IMR-90 (cell line): ENCODE measurements around the gene TEX52. TPM values are rescaled to one million over a fixed set of nuclear protein-coding genes. Genes with fewer than 3 reads are reported as not detected.

Experiments used
- ATAC-seq: fragments of 200-7000 bp; cut with Tn5 transposase; 2 replicates; pipeline ENCODE4 v1.9.1; 2020; ENCODE audit warnings: low read depth, mild to moderate bottlenecking, moderate library complexity
- BruUV-seq: library from RNA; stranded (reverse); fragments of 400-500 nt; replicated peaks from 2 replicates; lab custom pipeline; 2021; lab: Mats Ljungman, UMichigan
- CTCF ChIA-PET: fragments of 300-600 bp; formaldehyde crosslinking; extraction: SDS; loops from one replicate; lab custom pipeline; 2021; ENCODE audit warnings: antibody characterized with exemption; lab: Yijun Ruan, JAX
- POLR2A ChIA-PET: fragments of 300-600 bp; sonication (Branson Sonifier 250); formaldehyde crosslinking; loops from one replicate; lab custom pipeline; 2022; ENCODE audit warnings: antibody characterized with exemption; ENCODE audit not compliant: unreplicated experiment; lab: Charles Lee
- DNase-seq: peaks from one replicate; pipeline ENCODE4 v3.0.0; 2013
- H2AFZ ChIP-seq: replicated peaks from 2 replicates; pipeline ENCODE3; 2013; ENCODE audit warnings: low read length, mild to moderate bottlenecking; ENCODE audit not compliant: poor library complexity
- H2AK5ac ChIP-seq: 2 replicates; pipeline ENCODE4 v1.6.1; 2013; ENCODE audit warnings: low read depth, low read length, inconsistent platforms
- H2AK9ac ChIP-seq: replicated peaks from 2 replicates; pipeline ENCODE3; 2013; ENCODE audit warnings: mild to moderate bottlenecking, low read depth, low read length, moderate library complexity; ENCODE audit not compliant: poor library complexity
- H2BK120ac ChIP-seq: 2 replicates; pipeline ENCODE4 v1.6.1; 2013; ENCODE audit warnings: low read depth, low read length, inconsistent platforms
- H2BK15ac ChIP-seq: 3 replicates; pipeline ENCODE4 v1.6.1; 2013; ENCODE audit warnings: low read depth, low read length, inconsistent platforms
- H2BK20ac ChIP-seq: 2 replicates; pipeline ENCODE4 v1.6.1; 2013; ENCODE audit warnings: low read depth, mild to moderate bottlenecking, inconsistent platforms, low read length, moderate library complexity
- H2BK5ac ChIP-seq: 2 replicates; pipeline ENCODE4 v1.6.1; 2013; ENCODE audit warnings: mild to moderate bottlenecking, low read depth, low read length, inconsistent platforms; ENCODE audit not compliant: poor library complexity, severe bottlenecking
- H3K14ac ChIP-seq: replicated peaks from 2 replicates; pipeline ENCODE4 v1.6.1; 2013; ENCODE audit warnings: low read depth, low read length, inconsistent platforms
- H3K18ac ChIP-seq: 2 replicates; pipeline ENCODE4 v1.6.1; 2013; ENCODE audit warnings: low read depth, low read length, control low read depth
- H3K23ac ChIP-seq: 2 replicates; pipeline ENCODE4 v1.6.1; 2013; ENCODE audit warnings: low read depth, low read length, inconsistent platforms
- H3K27ac ChIP-seq: 2 replicates; pipeline ENCODE4 v1.5.1; 2013; ENCODE audit warnings: mild to moderate bottlenecking, control low read depth, low read length; ENCODE audit not compliant: insufficient read depth
- H3K27me3 ChIP-seq: 2 replicates; pipeline ENCODE4 v1.6.1; 2013; ENCODE audit warnings: low read length; ENCODE audit not compliant: control insufficient read depth, insufficient read depth
- H3K36me3 ChIP-seq: 2 replicates; pipeline ENCODE4 v1.6.1; 2013; ENCODE audit warnings: low read length, mixed read lengths; ENCODE audit not compliant: control insufficient read depth, insufficient read depth
- H3K4ac ChIP-seq: 2 replicates; pipeline ENCODE4 v1.6.1; 2013; ENCODE audit warnings: low read depth, low read length, inconsistent platforms
- H3K4me1 ChIP-seq: 2 replicates; pipeline ENCODE4 v1.6.1; 2013; ENCODE audit warnings: low read length, mixed read lengths; ENCODE audit not compliant: control insufficient read depth, insufficient read depth
- H3K4me2 ChIP-seq: 2 replicates; pipeline ENCODE4 v1.6.1; 2013; ENCODE audit warnings: low read depth, mild to moderate bottlenecking, control low read depth, low read length, moderate library complexity
- H3K4me3 ChIP-seq: 2 replicates; pipeline ENCODE4 v1.5.1; 2013; ENCODE audit warnings: low read depth, mild to moderate bottlenecking, control low read depth, low read length, moderate library complexity; ENCODE audit not compliant: insufficient read depth
- H3K56ac ChIP-seq: 2 replicates; pipeline ENCODE4 v1.6.1; 2013; ENCODE audit warnings: low read length, inconsistent platforms; ENCODE audit not compliant: insufficient read depth; ENCODE audit errors: extremely low read depth
- H3K79me1 ChIP-seq, 2 experiments: 2 replicates each; pipeline ENCODE4 v1.6.1; 2013; ENCODE audit warnings: low read length in 2 of 2, inconsistent platforms in 1 of 2, low read depth in 1 of 2
- H3K9ac ChIP-seq: 2 replicates; pipeline ENCODE4 v1.6.1; 2013; ENCODE audit warnings: low read depth, low read length, control low read depth
- H3K9me1 ChIP-seq: 2 replicates; pipeline ENCODE4 v1.6.1; 2013; ENCODE audit warnings: low read length, inconsistent platforms; ENCODE audit not compliant: insufficient read depth
- H3K9me3 ChIP-seq: 2 replicates; pipeline ENCODE4 v1.6.1; 2013; ENCODE audit warnings: low read length; ENCODE audit not compliant: control insufficient read depth, insufficient read depth
- H4K20me1 ChIP-seq: 2 replicates; pipeline ENCODE4 v1.6.1; 2013; ENCODE audit warnings: low read length, inconsistent platforms; ENCODE audit not compliant: insufficient read depth
- H4K5ac ChIP-seq: 2 replicates; pipeline ENCODE4 v1.6.1; 2013; ENCODE audit warnings: mild to moderate bottlenecking, low read depth, low read length, control low read depth
- H4K8ac ChIP-seq, 2 experiments: 2 replicates each; pipeline ENCODE4 v1.6.1; 2013; ENCODE audit warnings: low read depth in 2 of 2, low read length in 2 of 2, control low read depth in 1 of 2, inconsistent platforms in 1 of 2
- H4K91ac ChIP-seq: 2 replicates; pipeline ENCODE4 v1.6.1; 2013; ENCODE audit warnings: low read depth, low read length, inconsistent platforms; ENCODE audit not compliant: insufficient read depth
- BHLHE40 ChIP-seq: fragments of 150-350 bp; IDR thresholded peaks from 2 replicates; pipeline ENCODE4 v1.6.1; 2016; ENCODE audit warnings: mild to moderate bottlenecking, low read depth, low read length
- CEBPB ChIP-seq: IDR thresholded peaks from 2 replicates; pipeline ENCODE4 v1.6.1; 2012; ENCODE audit warnings: low read depth, low read length, improper control_type of control experiment
- CHD1 ChIP-seq: IDR thresholded peaks from 2 replicates; pipeline ENCODE4 v1.6.1; 2012; ENCODE audit warnings: low read depth, low read length, improper control_type of control experiment
- FOS ChIP-seq: fragments of 150-350 bp; IDR thresholded peaks from 2 replicates; pipeline ENCODE4 v1.6.1; 2016; ENCODE audit warnings: low read depth, low read length
- MAFK ChIP-seq: IDR thresholded peaks from 2 replicates; pipeline ENCODE4 v1.6.1; 2012; ENCODE audit warnings: low read depth, low read length, improper control_type of control experiment
- MAZ ChIP-seq: IDR thresholded peaks from 2 replicates; pipeline ENCODE4 v1.6.1; 2012; ENCODE audit warnings: low read depth, mild to moderate bottlenecking, low read length, improper control_type of control experiment, moderate library complexity, borderline replicate concordance
- MXI1 ChIP-seq: IDR thresholded peaks from 2 replicates; pipeline ENCODE4 v1.6.1; 2012; ENCODE audit warnings: low read depth, mild to moderate bottlenecking, low read length, moderate library complexity, borderline replicate concordance
- NFE2L2 ChIP-seq: fragments of 150-350 bp; IDR thresholded peaks from 2 replicates; pipeline ENCODE4 v1.6.1; 2016; ENCODE audit warnings: low read depth, mild to moderate bottlenecking, low read length
- POLR2A ChIP-seq: IDR thresholded peaks from 2 replicates; pipeline ENCODE4 v1.6.1; 2012; ENCODE audit warnings: mild to moderate bottlenecking, low read depth, low read length
- RAD21 ChIP-seq: IDR thresholded peaks from 2 replicates; pipeline ENCODE4 v1.6.1; 2012; ENCODE audit warnings: low read length, improper control_type of control experiment
- RCOR1 ChIP-seq: IDR thresholded peaks from 2 replicates; pipeline ENCODE4 v1.6.1; 2012; ENCODE audit warnings: mild to moderate bottlenecking, low read length, improper control_type of control experiment; ENCODE audit not compliant: insufficient replicate concordance
- RFX5 ChIP-seq: IDR thresholded peaks from 2 replicates; pipeline ENCODE4 v1.8.0; 2012; ENCODE audit warnings: low read depth, mild to moderate bottlenecking, low read length, moderate library complexity
- SMC3 ChIP-seq: fragments of 150-350 bp; IDR thresholded peaks from 2 replicates; pipeline ENCODE4 v1.6.1; 2016; ENCODE audit warnings: low read depth, mild to moderate bottlenecking, antibody characterized with exemption, low read length, moderate library complexity
- WGBS, 2 experiments: methylation state at CpG; one replicate each; pipeline versions ENCODE4 v1.1.5 to v1.1.7; 2013; ENCODE audit warnings: missing lambda C conversion rate in 2 of 2; ENCODE audit not compliant: insufficient read length in 1 of 2; ENCODE audit errors: extremely low coverage in 2 of 2; 5-methylcytosine and 5-hydroxymethylcytosine counted together
- dilution Hi-C: fragments of 300-500 bp; cut with HindIII; formaldehyde crosslinking; loops from one replicate; pipeline ENCODE4 v1.14.3; 2018; ENCODE audit warnings: low sequenced_read_pairs; ENCODE audit not compliant: unreplicated experiment
- in situ Hi-C: fragments of 300-500 bp; cut with MboI; formaldehyde crosslinking; loops from 3 replicates; pipeline ENCODE4 v1.14.3; 2019; ENCODE audit warnings: low sequenced_read_pairs, inconsistent platforms, mixed read lengths
- intact Hi-C: fragments of 100-400 bp; cut with micrococcal nuclease; formaldehyde crosslinking; loops from 2 replicates; pipeline ENCODE4 v1.10.0; 2022
- polyA plus RNA-seq, 3 experiments: library from polyadenylated mRNA; depleted of rRNA; stranded (reverse); fragments of >200 nt; gene quantifications; 2 replicates each; pipeline ENCODE4 v1.2.3, GENCODE V29; 2012; ENCODE audit warnings: low replicate concordance in 1 of 3
- total RNA-seq: library from RNA; depleted of rRNA; stranded (reverse); fragments of >200 nt; gene quantifications from 2 replicates; pipeline ENCODE4 v1.2.3, GENCODE V29; 2012
- TF ChIP-seq, protein P1 (sequence below): fragments of 150-350 bp; IDR thresholded peaks from 2 replicates; pipeline ENCODE4 v1.6.1; 2016; ENCODE audit warnings: low read depth, mild to moderate bottlenecking, low read length, moderate library complexity, borderline replicate concordance
- TF ChIP-seq, protein P2 (sequence below): conservative IDR thresholded peaks from 2 replicates; pipeline ENCODE4 v1.5.1; 2012; ENCODE audit warnings: mild to moderate bottlenecking, low read depth, low read length, improper control_type of control experiment
- TF ChIP-seq, protein P3 (sequence below): fragments of 150-350 bp; IDR thresholded peaks from 2 replicates; pipeline ENCODE4 v1.6.1; 2017; ENCODE audit warnings: mild to moderate bottlenecking, antibody characterized with exemption, low read length, low read depth

Gene TEX52
- total and polyA plus RNA-seq, 2 of the 4 experiments (the other 2 are of a cell fraction) = not detected

DNA sequence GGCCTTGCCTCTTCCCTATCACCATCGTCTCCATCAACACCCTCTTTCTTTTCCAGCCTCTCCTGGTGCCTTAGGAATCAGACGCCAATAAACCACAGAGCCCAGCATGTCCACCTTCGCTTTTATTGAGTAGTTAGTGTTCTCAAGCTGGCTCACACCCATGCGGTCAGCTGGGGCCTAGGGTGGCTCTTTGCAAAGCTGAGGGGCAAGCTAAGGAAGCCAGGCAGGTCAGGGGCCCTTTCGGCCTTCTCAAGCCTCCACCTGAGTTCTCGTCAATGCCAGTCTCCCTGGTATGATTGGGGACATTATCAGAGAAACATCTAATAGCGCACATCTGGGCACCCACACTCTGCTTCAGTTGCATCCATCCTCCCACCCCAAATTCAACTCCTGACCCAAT lies 737 bp upstream of the TEX52 start:
- Histone ChIP-seq H3K4me1 (no peaks in the 10 kb centered on the region), H2AFZ (no peak overlapping the region), H3K36me3 (peaks cover 6% of the 10 kb centered on the region), H2BK15ac (no peak overlapping the region), H3K9me1 (no peaks in the 10 kb centered on the region), H3K14ac (no peak overlapping the region), H2AK9ac (no peak overlapping the region), H3K9ac (no peak overlapping the region), H2BK5ac (no peak overlapping the region), H4K91ac (no peak overlapping the region), H3K4me2 (no peak overlapping the region), H3K79me1 (no peaks in the 10 kb centered on the region), H3K9me3 (no peaks in the 10 kb centered on the region), H4K5ac (no peak overlapping the region), H3K27ac (no peak overlapping the region), H3K56ac (no peak overlapping the region), H4K20me1 (no peaks in the 10 kb centered on the region), H3K4me3 (no peak overlapping the region), H3K18ac (no peak overlapping the region), H2BK120ac (no peak overlapping the region), H2AK5ac (no peak overlapping the region), H3K27me3 (no peaks in the 10 kb centered on the region), H4K8ac (no peak overlapping the region), H3K23ac (no peak overlapping the region), H3K4ac (no peak overlapping the region), H2BK20ac (no peak overlapping the region)
- intact Hi-C loops = no loop called here
- TSS peak; percentile 32 for BruUV-seq
- CTCF ChIA-PET = no interaction called here
- dilution Hi-C loops = no loop called here
- POLR2A ChIA-PET = interaction anchor here (0.7 kb wide), 1 partner anchor 30 kb away, joined by 5 read pairs; no protein-coding TSS in a partner anchor
- no peak for DNase-seq
- ATAC-seq = no peak
- in situ Hi-C loops = loop anchor here (10.0 kb wide), 1 partner anchor 177 kb away; no protein-coding TSS in a partner anchor
- TF ChIP-seq NFE2L2 = no peak
- TF ChIP-seq, protein P1, sequence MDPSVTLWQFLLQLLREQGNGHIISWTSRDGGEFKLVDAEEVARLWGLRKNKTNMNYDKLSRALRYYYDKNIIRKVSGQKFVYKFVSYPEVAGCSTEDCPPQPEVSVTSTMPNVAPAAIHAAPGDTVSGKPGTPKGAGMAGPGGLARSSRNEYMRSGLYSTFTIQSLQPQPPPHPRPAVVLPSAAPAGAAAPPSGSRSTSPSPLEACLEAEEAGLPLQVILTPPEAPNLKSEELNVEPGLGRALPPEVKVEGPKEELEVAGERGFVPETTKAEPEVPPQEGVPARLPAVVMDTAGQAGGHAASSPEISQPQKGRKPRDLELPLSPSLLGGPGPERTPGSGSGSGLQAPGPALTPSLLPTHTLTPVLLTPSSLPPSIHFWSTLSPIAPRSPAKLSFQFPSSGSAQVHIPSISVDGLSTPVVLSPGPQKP = no peak
- TF ChIP-seq CHD1 = no peak
- no peak for TF ChIP-seq POLR2A
- no peak for TF ChIP-seq BHLHE40
- TF ChIP-seq RCOR1 = no peak
- no peak for TF ChIP-seq MAFK
- TF ChIP-seq, protein P2, sequence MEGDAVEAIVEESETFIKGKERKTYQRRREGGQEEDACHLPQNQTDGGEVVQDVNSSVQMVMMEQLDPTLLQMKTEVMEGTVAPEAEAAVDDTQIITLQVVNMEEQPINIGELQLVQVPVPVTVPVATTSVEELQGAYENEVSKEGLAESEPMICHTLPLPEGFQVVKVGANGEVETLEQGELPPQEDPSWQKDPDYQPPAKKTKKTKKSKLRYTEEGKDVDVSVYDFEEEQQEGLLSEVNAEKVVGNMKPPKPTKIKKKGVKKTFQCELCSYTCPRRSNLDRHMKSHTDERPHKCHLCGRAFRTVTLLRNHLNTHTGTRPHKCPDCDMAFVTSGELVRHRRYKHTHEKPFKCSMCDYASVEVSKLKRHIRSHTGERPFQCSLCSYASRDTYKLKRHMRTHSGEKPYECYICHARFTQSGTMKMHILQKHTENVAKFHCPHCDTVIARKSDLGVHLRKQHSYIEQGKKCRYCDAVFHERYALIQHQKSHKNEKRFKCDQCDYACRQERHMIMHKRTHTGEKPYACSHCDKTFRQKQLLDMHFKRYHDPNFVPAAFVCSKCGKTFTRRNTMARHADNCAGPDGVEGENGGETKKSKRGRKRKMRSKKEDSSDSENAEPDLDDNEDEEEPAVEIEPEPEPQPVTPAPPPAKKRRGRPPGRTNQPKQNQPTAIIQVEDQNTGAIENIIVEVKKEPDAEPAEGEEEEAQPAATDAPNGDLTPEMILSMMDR = no peak
- no peak for TF ChIP-seq RFX5
- TF ChIP-seq FOS = no peak
- TF ChIP-seq MAZ = no peak
- TF ChIP-seq SMC3 = no peak
- no peak for TF ChIP-seq MXI1
- TF ChIP-seq RAD21 = no peak
- TF ChIP-seq, protein P3, sequence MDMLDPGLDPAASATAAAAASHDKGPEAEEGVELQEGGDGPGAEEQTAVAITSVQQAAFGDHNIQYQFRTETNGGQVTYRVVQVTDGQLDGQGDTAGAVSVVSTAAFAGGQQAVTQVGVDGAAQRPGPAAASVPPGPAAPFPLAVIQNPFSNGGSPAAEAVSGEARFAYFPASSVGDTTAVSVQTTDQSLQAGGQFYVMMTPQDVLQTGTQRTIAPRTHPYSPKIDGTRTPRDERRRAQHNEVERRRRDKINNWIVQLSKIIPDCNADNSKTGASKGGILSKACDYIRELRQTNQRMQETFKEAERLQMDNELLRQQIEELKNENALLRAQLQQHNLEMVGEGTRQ = no peak
- TF ChIP-seq CEBPB = no peak
- WGBS, 2 experiments = no CpG with 5 or more reads among the region's 7 CpGs
